Right lung (tissue), 5 donors: ENCODE results near the gene FNDC3B. TPM values are rescaled to one million over a fixed set of nuclear protein-coding genes. Genes with fewer than 3 reads are reported as not detected.

Experiments
- DNase-seq, 2 donors: peaks; one replicate each; pipeline ENCODE4 v3.0.0-alpha.2; 2013
- polyA plus RNA-seq, 5 donors: library from polyadenylated mRNA; unstranded; fragments of 120-200 nt; gene quantifications; one replicate each; pipeline versions ENCODE4 v1.2.1 to v1.2.3, GENCODE V29; 2013; ENCODE audit warnings: inconsistent platforms in 1 of 5, low replicate concordance in 1 of 5; ENCODE audit not compliant: insufficient read length in 5 of 5, insufficient read depth in 1 of 5

The FNDC3B gene
- polyA plus RNA-seq, 5 donors: 27.6 to 52.1 (median 40.2) TPM

DNA sequence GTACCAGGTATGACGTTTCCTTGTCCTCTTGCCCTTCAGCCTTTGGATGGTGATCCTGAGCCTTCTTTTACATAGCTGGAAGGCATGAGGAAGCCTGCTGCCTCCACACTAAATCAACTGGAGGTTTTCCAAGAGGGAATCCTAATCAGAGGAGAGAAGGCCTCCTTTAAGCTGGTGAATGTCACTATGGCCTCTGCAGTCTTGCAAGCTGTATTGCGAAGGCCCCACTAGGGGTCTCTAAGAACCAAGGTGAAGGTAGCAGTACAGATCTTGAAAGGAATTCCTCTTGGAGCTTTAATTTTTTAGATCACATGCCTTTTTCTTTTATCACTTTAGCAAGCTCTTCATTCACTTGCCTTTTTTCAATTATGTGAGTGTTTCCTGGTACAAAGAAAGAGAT, 289.7 kb downstream of the FNDC3B start:
- DNase-seq: no peak

DNA sequence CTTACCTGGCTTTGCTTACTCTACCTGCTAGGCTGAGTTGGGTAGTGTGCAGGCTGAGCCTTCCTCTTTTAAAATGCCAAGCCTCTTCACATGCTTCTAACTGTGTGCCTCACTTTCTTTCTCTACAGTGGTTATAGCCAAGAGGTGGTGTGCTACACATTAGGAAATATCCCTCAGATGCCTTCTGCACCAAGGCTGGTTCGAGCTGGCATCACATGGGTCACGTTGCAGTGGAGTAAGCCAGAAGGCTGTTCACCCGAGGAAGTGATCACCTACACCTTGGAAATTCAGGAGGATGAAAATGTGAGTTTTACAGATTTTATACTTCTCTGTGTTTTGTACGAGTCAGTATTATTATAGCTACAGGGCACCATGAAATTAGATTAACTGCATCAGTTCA, 291.0 kb downstream of the FNDC3B start:
- DNase-seq: no peak

DNA sequence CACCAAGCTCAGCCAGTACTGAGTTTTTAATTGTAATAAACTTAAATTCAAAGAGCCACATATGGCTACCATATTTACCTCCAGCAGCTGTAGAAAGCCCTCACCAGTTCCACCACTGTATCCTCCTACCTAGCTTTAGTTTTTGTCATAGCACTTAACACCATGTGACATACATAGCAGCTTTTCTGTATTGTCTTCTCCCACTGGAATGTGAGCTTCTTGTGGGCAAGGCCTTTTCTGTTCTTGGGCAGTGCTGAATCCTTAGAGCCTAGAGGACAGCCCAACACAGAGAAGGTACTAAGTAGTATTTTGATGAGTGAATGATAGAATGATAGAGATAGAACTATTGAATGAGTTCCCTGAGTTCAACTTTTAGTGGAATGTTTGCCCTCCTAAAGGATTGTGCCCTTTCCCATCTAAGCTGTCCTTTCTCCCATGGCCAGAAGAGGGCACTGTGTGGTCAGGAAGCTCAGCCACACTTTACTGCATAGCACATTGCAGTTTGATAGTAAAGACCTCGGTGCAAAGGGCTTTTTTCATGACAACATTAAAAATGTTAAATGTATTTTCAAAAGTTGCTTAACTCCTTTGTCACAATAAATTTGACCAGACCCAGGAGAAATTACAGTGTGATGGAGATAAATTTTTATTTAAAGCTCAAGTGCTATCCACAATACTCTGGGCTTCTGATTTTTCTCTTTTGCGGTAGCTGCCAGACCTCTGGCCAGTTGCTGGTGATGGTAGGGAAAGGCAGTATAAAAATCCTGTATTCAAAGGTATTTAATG, 293.1 kb downstream of the FNDC3B start:
- DNase-seq: peak; percentile 47 to 53

DNA sequence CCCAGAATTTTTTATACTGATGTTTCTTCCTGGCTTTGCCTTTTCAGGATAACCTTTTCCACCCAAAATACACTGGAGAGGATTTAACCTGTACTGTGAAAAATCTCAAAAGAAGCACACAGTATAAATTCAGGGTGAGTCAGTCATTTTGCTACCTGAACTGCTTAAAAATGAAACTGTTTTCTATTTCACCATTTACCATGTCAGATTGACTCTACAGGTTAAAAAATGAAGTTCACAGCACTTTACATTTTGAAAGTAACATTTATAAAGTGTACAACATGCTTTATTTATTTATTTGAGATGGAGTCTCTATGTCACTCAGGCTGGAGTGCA, 293.6 kb downstream of the FNDC3B start:
- no peak for DNase-seq

DNA sequence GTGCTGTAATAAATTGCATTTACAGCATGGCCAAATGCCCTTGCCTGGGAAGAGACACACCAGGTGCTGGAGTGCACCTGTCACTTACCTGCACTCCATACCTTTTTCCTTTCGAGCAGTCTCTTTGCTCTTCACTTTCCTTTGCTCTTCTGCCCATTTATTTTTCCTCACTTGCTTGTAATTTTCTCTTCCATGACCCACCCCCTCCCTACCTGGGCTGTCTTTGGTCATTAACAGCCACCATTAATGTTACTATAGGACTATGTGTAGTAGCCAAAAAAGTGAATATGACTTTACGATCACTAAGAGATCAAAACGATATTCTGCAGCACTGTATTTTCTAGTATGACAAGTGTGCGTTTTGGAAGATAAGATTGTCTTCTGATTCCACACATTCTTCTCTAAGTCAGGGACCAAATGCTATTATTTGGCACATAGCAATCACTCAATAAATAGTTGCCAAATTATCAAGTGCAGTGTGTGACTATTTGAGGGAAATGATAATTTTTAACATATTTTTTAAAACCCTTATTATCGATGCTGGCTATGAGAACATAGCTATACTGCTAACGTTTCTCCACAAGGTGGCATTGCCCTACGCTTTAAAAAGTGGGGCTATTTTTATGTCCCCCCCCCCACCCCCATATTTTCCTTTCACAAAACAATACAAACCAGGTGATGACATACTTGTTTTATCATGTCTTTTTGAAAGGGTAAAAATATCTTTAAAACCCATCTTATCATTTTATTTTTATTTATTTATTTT, 294.5 kb downstream of the FNDC3B start:
- DNase-seq: no peak

DNA sequence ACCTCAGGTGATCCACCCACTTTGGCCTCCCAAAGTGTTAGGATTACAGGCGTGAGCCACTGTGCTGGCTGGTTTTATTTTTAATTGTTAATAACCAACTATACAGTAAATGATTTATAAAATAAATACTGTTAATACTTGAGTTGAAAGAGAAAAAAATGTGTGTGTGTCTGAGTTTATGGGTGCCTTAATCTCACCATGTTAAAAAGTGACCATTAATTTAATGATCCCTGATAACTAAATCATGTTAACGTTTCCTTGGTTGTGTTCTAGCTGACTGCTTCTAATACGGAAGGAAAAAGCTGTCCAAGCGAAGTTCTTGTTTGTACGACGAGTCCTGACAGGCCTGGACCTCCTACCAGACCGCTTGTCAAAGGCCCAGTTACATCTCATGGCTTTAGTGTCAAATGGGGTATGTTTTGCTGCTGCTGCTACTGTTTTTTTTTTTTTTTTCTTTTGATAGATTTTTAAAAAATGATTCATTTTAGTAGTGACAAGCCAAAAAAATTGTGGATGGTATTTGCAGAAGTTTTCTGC, 295.4 kb downstream of the FNDC3B start:
- DNase-seq: no peak

DNA sequence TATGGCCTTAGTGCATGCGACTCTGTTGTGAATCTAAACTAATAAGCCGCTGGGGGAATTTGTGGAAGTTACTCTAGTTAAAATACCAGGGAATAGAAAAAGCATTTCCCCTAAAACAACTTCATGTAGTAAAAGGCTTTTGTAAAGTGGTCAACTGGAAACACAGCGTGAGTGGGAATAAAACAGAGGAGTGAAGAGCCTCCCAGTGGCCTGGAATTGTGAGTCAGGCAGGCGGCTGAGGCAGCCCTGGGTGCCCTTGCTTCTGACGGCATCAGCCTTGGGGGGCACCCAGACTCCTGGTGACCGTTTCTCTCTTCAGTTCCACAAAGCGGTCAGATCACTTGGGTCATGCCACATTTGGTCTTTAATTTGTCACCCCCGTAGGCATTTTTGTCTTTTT, 300.5 kb downstream of the FNDC3B start:
- DNase-seq: no peak

DNA sequence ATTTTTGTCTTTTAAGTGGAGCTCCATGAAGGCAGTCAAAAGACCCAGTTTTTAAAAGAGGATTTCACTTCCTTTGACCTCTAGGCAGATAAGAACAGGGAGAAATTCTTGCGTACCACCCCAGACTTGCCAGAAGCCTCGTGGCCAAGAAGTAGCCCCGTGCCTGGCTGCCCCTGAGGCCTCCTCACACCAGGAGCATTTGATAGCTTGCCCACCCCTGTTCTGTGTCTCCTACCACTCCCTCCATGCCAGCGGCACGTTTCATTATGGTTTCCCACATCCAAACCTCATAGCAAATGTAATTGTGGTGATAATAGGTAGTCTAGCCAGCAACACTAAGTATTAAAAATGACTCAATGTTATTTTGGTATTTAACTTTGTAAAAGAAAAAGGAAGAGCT, 301.2 kb downstream of the FNDC3B start:
- no peak for DNase-seq

DNA sequence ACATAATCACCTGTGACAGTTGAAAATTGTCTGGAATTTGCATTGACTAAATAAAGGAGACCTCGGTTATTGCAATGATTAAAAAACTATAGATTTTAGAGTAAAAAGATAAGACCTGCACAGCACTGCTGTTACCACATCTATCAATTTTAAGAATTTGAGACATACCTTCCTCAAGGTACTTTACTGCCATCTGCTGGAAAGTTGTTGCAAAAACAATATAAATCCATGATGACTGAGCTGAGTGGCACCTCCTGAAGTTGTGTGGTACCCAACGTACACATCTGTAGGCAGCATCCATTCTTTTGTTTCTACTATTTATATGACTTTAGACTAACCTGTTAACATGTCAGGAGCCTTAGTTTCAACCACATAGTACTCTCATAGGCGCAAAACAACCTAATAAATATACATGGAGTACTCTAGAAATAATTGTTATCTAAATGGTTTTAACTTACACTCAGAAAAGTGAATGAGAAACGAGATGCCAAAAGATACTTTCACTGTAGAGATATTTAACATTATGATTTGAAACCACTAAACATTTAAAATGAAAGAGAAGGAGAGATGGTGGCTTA, 302.2 kb downstream of the FNDC3B start:
- DNase-seq: peak in 1 of 2 donors; percentile 45

DNA sequence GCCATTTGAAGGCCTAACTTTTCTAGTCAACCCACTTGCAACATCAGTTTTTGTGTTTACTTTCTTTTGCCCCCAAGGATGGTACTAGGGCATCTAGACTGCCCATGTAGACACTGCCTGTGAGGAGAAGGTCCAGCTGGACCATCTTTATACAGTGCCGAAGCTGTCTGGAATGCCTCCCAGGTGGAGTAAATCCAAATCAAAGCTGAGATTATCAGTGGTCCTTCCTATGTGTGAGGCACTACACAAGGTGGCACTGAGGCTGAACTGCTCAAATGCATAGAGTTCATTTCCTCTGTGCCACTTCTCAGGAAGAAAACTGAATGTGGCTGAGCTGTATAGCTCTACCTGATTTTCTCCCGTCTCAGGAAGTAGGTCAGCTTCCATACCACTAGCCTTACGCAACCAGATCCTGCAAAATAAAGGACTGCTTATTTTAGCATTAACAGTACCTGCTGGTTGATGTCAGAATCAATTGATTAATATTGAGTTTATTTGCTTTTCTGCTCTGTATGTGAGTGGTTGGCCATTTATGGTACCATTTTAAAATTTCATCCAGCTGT, 302.8 kb downstream of the FNDC3B start:
- no peak for DNase-seq

DNA sequence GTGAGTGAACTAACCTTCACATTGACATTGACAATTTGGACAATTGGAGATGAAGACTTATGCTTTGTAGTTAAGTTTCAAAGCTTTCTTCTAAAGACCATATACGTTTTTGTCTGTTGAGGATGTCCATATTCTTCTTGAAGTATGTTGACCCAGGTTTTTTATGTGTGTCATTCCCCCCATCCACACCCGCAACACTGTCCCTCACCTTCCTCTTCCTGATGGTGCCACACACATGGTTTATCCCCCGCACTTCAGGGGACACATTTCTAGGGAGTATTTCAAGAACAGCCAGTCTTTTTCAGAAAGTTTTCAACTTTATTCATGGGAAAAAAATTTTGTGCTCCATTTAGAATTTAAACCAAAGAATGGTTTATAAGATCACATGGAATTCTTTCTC, 303.7 kb downstream of the FNDC3B start:
- no peak for DNase-seq

DNA sequence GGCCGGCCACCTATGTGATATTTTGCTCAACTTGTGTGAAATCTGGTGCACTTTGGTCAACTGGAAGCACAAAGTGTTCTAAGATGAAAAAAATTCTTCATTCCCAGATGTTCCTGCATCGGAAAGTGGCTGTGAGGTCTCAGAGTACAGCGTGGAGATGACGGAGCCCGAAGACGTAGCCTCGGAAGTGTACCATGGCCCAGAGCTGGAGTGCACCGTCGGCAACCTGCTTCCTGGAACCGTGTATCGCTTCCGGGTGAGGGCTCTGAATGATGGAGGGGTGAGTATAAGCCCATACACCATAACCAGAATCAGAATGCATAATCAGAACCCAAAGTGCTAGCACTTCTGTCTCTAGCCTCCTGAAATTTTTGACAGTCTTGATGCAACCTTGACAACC, 304.6 kb downstream of the FNDC3B start:
- DNase-seq: no peak

DNA sequence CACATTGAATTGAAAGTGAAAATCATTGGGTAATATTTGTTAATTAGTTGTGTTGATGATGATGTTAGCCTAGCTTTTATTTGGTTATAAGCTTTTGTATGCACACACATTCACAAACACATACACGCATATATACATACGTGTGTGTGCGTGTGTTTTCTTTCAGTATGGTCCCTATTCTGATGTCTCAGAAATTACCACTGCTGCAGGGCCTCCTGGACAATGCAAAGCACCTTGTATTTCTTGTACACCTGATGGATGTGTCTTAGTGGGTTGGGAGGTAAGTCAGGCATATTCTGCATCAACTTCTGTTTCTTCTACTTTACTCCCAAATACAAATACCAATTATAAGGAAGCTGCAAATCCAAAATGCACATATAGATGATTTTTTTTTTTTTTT, 306.8 kb downstream of the FNDC3B start:
- no peak for DNase-seq

DNA sequence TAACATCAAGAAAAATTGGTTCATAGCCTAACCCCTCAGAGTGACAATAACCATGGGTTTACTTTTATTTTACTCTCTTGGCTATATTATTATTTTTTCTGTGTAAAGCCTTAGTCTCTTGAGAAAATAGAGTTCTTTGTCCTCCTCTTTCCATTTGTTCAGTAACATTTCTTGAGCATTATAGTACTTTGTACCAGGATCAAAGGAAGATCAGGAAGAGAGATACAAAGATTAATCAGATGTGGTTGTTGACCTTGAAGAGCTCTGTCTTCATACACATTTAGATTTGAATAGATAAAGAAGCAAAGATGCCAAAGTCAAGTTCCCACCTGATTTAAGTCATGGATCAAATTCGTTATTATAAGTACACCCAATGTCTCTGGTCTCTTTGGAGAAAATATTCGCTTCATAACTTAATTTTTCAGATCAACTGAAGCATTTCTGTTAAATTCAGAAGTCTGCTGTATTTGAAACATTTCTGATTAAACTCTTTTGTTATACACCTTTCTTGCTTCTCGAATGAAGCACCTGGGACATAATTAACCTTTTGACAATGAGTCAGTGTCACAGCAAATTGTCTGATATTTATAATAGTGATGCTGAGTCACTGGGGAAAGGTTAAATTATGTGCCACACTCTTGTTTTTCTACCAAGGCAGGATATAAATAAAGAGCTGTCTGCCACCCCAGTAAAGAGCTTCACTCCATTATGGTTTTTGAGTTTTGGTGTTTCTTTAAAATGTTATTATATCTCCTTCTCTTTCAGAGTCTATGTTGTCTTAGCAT, 308.7 kb downstream of the FNDC3B start:
- no peak for DNase-seq

DNA sequence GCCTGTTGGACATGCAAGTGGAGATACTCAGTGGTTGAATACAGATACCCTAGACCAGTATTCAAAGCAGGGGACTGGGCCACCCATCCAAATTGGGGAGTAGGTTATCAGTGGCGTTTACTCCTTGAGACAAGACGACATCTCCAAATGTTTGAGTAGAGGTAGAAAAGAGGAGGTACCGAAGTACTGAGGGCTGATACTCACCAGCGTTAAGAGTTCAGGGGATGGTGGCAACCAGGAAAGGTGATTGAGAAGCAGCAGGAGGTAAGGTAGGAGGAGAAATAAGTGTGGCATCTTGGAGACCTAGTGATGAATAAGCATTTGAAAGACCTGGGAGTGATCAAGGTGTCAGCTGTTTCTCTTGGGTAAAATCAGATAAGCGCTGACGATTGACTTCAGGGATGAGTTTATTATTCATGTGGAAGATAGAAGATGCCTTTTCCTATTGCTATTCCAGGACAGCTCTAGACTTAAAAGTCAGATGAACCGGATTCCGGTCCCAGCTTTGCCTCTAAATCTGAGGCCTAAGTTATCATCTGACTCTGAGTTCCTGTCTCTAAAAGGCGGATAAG, 312.6 kb downstream of the FNDC3B start:
- DNase-seq: no peak

DNA sequence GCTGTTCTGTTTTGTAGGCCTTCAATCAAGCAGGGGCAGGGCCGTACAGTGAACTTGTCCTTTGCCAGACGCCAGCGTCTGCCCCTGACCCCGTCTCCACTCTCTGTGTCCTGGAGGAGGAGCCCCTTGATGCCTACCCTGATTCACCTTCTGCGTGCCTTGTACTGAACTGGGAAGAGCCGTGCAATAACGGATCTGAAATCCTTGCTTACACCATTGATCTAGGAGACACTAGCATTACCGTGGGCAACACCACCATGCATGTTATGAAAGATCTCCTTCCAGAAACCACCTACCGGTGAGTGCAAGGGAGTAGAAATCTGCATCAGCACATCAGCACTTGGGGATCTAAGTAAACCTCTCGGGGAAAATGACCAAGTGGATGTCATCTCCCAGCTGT, 313.4 kb downstream of the FNDC3B start:
- DNase-seq: no peak

DNA sequence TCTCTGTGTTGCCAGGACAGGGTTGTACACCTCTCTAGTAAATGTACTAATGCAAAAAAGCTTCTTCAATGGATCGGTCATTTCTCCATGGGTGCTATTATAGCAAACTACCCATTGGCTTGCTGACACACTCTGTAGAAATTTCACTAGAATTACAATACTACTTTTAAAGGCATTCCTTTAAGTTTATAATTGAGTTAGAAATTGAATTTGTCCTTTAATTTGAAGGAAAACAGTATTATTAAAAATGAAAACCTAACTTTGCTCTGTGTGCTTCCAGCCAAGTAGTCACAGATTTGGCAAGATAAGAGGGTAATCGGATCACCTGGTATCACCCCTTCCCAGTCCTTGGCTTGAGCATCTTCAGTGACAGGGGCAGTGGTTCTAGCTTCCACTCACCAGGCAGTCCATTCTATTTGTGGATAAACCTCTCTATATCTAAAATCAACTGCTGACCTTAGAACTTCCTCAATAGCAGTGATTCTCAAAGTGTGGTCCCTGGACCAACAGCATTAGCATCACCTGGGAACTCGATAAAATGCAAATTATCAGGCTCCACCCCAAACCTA, 315.6 kb downstream of the FNDC3B start:
- no peak for DNase-seq

DNA sequence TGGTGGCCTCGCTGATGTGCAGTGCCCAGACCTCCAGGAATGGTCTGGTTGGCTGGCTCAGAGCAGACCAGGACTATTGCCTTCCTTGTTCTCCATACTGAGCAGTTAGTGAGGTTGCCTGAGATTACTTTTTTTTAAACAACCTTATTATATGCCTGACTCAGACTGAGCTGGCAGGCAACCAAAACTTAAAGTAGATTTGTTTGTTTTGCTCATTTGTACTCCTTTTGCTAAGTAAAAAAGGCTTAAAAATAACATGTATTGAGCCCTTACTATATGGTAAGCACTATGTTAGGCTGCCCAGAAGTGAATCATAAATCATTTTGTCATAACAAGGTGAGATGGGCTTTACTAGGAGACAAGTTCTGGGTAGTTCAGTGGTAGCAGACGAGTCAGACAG, 316.5 kb downstream of the FNDC3B start:
- DNase-seq: no peak

DNA sequence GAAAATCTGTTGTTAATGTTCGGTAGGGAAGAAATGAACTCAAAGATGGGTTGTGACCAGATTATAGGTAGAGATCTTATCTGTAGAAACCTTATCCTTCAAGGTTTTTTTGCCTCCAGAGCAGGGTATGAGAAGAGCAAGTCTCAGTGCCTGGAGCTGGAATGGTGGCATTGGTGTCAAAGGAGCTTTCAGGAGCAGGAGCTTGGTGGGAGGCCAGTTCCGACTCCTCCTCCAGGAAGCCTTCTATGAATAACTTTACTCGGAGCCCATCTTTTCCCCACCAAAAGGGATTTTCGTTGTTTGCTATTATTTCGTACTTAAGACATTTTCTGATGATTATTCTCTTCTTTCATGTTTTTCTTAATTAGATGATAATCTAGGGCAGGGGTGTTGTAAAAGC, 317.0 kb downstream of the FNDC3B start:
- DNase-seq: no peak

DNA sequence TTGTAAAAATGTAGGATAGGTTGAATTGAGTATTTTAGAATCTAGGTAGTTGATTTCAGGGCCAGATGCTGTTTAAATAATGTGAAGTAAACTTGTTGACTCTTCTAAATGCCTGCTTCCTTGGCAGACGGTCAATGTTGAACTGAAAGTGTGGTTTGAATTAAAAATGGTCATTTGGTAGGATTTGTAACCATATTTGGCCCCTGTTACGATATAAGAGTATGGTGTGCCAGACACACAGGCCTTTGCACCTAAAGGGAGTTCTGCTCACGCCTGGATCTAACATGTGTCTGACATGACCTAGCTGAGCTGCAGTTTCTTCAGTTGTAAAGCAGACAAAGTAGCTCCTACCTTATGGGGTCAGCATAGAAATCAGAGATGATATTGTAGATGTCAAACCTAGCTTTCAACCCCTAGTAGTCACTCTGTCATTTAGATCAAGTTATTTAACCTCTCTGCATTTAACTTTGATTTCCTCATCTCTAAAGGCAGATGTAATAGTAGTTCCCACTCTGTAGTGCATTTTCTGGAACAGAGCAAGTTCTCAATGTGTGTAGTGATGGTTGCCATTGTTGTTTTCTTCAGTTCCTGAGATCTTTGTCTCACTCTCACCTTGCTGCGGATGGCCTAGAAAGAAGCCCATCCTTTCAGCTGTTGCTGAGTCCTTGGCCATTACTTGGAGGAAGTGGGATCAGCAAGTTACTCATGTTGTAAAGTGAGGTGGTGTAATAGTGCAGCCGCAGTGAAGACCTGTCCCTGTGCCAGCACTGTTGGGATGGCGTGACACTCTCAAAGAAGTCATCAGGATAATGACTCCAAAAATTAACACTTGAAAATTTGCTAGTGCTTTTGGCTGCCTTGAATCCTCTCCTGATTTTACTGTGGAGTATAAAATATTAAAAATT, 318.7 kb downstream of the FNDC3B start:
- no peak for DNase-seq
